Activated gamma-delta T cell (primary cell): ENCODE measurements around the gene ZNF532.

ENCODE experiments used
- DNase-seq: peaks from one replicate; lab custom pipeline; 2025; lab: John Stamatoyannopoulos, UW

The ZNF532 gene

GRCh38 chr18:58970943-58971790 lies 106.5 kb downstream of the ZNF532 start:
- no peak for DNase-seq

- DNase-seq = no peak
These were observed 110.6 kb downstream of the ZNF532 start for GRCh38 chr18:58975296-58975695.

GRCh38 chr18:58975781-58976180 lies 111.1 kb downstream of the ZNF532 start:
- DNase-seq = no peak

- DNase-seq = no peak
These were observed 112.5 kb downstream of the ZNF532 start for GRCh38 chr18:58977223-58977622.

- no peak for DNase-seq
These were observed 113.1 kb downstream of the ZNF532 start for GRCh38 chr18:58977801-58978200.

GRCh38 chr18:58978916-58979315 lies 114.2 kb downstream of the ZNF532 start:
- no peak for DNase-seq

GRCh38 chr18:58979615-58980014 lies 114.9 kb downstream of the ZNF532 start:
- no peak for DNase-seq

- DNase-seq = no peak
These were observed 116.3 kb downstream of the ZNF532 start for GRCh38 chr18:58980991-58981390.

- DNase-seq = no peak
These were observed 118.8 kb downstream of the ZNF532 start for GRCh38 chr18:58983260-58984155.

- DNase-seq = no peak
These were observed 123.9 kb downstream of the ZNF532 start for GRCh38 chr18:58988600-58988999.

- DNase-seq = no peak
These were observed 124.6 kb downstream of the ZNF532 start for GRCh38 chr18:58989184-58989759.

- DNase-seq = no peak
These were observed 126.0 kb downstream of the ZNF532 start for GRCh38 chr18:58990720-58991119.

- DNase-seq = no peak
These were observed 126.6 kb downstream of the ZNF532 start for GRCh38 chr18:58991167-58991798.

- no peak for DNase-seq
These were observed 127.9 kb downstream of the ZNF532 start for GRCh38 chr18:58992301-58993231.

GRCh38 chr18:58993260-58993659 lies 128.6 kb downstream of the ZNF532 start:
- no peak for DNase-seq

GRCh38 chr18:58995663-58996062 lies 131.0 kb downstream of the ZNF532 start:
- DNase-seq = no peak

- no peak for DNase-seq
These were observed 131.5 kb downstream of the ZNF532 start for GRCh38 chr18:58996131-58996641.

- DNase-seq = no peak
These were observed 132.0 kb downstream of the ZNF532 start for GRCh38 chr18:58996696-58997095.

- no peak for DNase-seq
These were observed 133.2 kb downstream of the ZNF532 start for GRCh38 chr18:58997811-58998337.
